ENCODE data around the gene FAM174A. TPM values are rescaled to one million over a fixed set of nuclear protein-coding genes. Genes with fewer than 3 reads are reported as not detected.

Gene FAM174A
- polyA plus RNA-seq, 3 donors from 2014 or later = 7.7 to 15.7 (median 7.7) TPM

GRCh38 chr5:100546001-100546400 lies 10.8 kb downstream of the FAM174A start:
- Mint-ChIP-seq H3K4me1 (peaks cover 9 to 14% of the 10 kb centered on the region in 2 donors), H3K9me3 (no peaks in the 10 kb centered on the region), H3K4me3 (no peak overlapping the region), H3K27me3 (ENCODE audit: low read depth in 3 of 3) (peaks cover 0 to 2% (median 0%) of the 10 kb centered on the region in 3 donors), H3K27ac (no peak overlapping the region), H3K36me3 (no peaks in the 10 kb centered on the region)
- DNase-seq = no peak

- Mint-ChIP-seq H3K4me1 (peaks cover 15 to 16% of the 10 kb centered on the region in 2 donors), H3K27ac (peak overlapping the region in 5 of 6 donors; percentile 0 to 51 (median 18)), H3K36me3 (peaks cover 0 to 1% (median 0%) of the 10 kb centered on the region in 3 donors), H3K27me3 (ENCODE audit: low read depth in 3 of 3) (peaks cover 0 to under 1% (median 0%) of the 10 kb centered on the region in 3 donors), H3K4me3 (no peak overlapping the region), H3K9me3 (no peaks in the 10 kb centered on the region)
- DNase-seq = no peak
Observed at GRCh38 chr5:100550531-100551051, 15.4 kb downstream of the FAM174A start.

- Mint-ChIP-seq H3K9me3 (no peaks in the 10 kb centered on the region), H3K36me3 (peaks cover 0 to 4% (median 0%) of the 10 kb centered on the region in 3 donors), H3K4me3 (no peak overlapping the region), H3K4me1 (peaks cover 15 to 16% of the 10 kb centered on the region in 2 donors), H3K27me3 (ENCODE audit: low read depth in 3 of 3) (peaks cover 0 to 1% (median 0%) of the 10 kb centered on the region in 3 donors), H3K27ac (no peak overlapping the region)
- no peak for DNase-seq
Observed at GRCh38 chr5:100551183-100551582, 16.0 kb downstream of the FAM174A start.

- Mint-ChIP-seq H3K9me3 (peaks cover 0 to 3% (median 0%) of the 10 kb centered on the region in 6 donors), H3K27me3 (ENCODE audit: low read depth in 3 of 3) (peaks cover 0 to 1% (median 1%) of the 10 kb centered on the region in 3 donors), H3K27ac (no peak overlapping the region), H3K36me3 (peaks cover 0 to 4% (median 0%) of the 10 kb centered on the region in 3 donors), H3K4me1 (peaks cover 15 to 20% of the 10 kb centered on the region in 2 donors), H3K4me3 (no peak overlapping the region)
- DNase-seq = no peak
Observed at GRCh38 chr5:100553209-100553608, 18.0 kb downstream of the FAM174A start.

GRCh38 chr5:100560860-100561259 lies 25.7 kb downstream of the FAM174A start:
- H3K9me3 Mint-ChIP-seq = peaks cover 0 to 5% (median 0%) of the 10 kb centered on the region in 6 donors
- DNase-seq = no peak
- no peak overlapping the region for H3K27ac Mint-ChIP-seq
- H3K36me3 Mint-ChIP-seq = peaks cover 15 to 23% (median 22%) of the 10 kb centered on the region in 3 donors
- H3K4me3 Mint-ChIP-seq = no peak overlapping the region
- peaks cover 0 to 1% (median 0%) of the 10 kb centered on the region in 3 donors for H3K27me3 Mint-ChIP-seq (ENCODE audit: low read depth in 3 of 3)
- H3K4me1 Mint-ChIP-seq = peaks cover 6 to 9% of the 10 kb centered on the region in 2 donors

GRCh38 chr5:100562821-100563220 lies 27.6 kb downstream of the FAM174A start:
- H3K27me3 Mint-ChIP-seq (ENCODE audit: low read depth in 3 of 3) = no peaks in the 10 kb centered on the region
- H3K27ac Mint-ChIP-seq = no peak overlapping the region
- no peak for DNase-seq
- H3K4me1 Mint-ChIP-seq = peaks cover 4 to 9% of the 10 kb centered on the region in 2 donors
- peaks cover 15 to 26% (median 22%) of the 10 kb centered on the region in 3 donors for H3K36me3 Mint-ChIP-seq
- H3K4me3 Mint-ChIP-seq = no peak overlapping the region
- H3K9me3 Mint-ChIP-seq = peaks cover 0 to 5% (median 0%) of the 10 kb centered on the region in 6 donors

- no peak for DNase-seq
- no peaks in the 10 kb centered on the region for H3K27me3 Mint-ChIP-seq (ENCODE audit: low read depth in 3 of 3)
- peaks cover under 1 to 8% of the 10 kb centered on the region in 2 donors for H3K4me1 Mint-ChIP-seq
- H3K27ac Mint-ChIP-seq = peak overlapping the region in 2 of 6 donors; percentile 68
- peak overlapping the region in 1 of 5 donors; percentile 85 for H3K4me3 Mint-ChIP-seq
- H3K9me3 Mint-ChIP-seq = no peaks in the 10 kb centered on the region
- H3K36me3 Mint-ChIP-seq = peaks cover 15 to 26% (median 19%) of the 10 kb centered on the region in 3 donors
Observed at GRCh38 chr5:100566382-100567141, 31.4 kb downstream of the FAM174A start.

GRCh38 chr5:100574716-100575115 lies 39.5 kb downstream of the FAM174A start:
- Mint-ChIP-seq H3K27ac (no peak overlapping the region), H3K36me3 (peaks cover 0 to 7% (median 0%) of the 10 kb centered on the region in 3 donors), H3K4me1 (peaks cover 0 to 7% of the 10 kb centered on the region in 2 donors), H3K9me3 (no peaks in the 10 kb centered on the region), H3K4me3 (no peak overlapping the region), H3K27me3 (ENCODE audit: low read depth in 3 of 3) (no peaks in the 10 kb centered on the region)
- no peak for DNase-seq

- Mint-ChIP-seq H3K4me3 (no peak overlapping the region), H3K9me3 (no peaks in the 10 kb centered on the region), H3K36me3 (peaks cover 6 to 14% (median 8%) of the 10 kb centered on the region in 3 donors), H3K27me3 (ENCODE audit: low read depth in 3 of 3) (no peaks in the 10 kb centered on the region), H3K27ac (no peak overlapping the region), H3K4me1 (no peaks in the 10 kb centered on the region)
- no peak for DNase-seq
Observed at GRCh38 chr5:100575815-100576214, 40.6 kb downstream of the FAM174A start.

GRCh38 chr5:100576217-100576751 lies 41.1 kb downstream of the FAM174A start:
- no peaks in the 10 kb centered on the region for H3K4me1 Mint-ChIP-seq
- H3K9me3 Mint-ChIP-seq = no peaks in the 10 kb centered on the region
- H3K36me3 Mint-ChIP-seq = peaks cover 6 to 14% (median 8%) of the 10 kb centered on the region in 3 donors
- DNase-seq = no peak
- H3K27me3 Mint-ChIP-seq (ENCODE audit: low read depth in 3 of 3) = no peaks in the 10 kb centered on the region
- H3K4me3 Mint-ChIP-seq = no peak overlapping the region
- H3K27ac Mint-ChIP-seq = peak overlapping the region in 1 of 6 donors; percentile 30

GRCh38 chr5:100577506-100577905 lies 42.3 kb downstream of the FAM174A start:
- H3K4me1 Mint-ChIP-seq = no peaks in the 10 kb centered on the region
- peaks cover 6 to 14% (median 8%) of the 10 kb centered on the region in 3 donors for H3K36me3 Mint-ChIP-seq
- H3K27me3 Mint-ChIP-seq (ENCODE audit: low read depth in 3 of 3) = no peaks in the 10 kb centered on the region
- no peak overlapping the region for H3K4me3 Mint-ChIP-seq
- H3K27ac Mint-ChIP-seq = no peak overlapping the region
- no peak for DNase-seq
- no peaks in the 10 kb centered on the region for H3K9me3 Mint-ChIP-seq

- Mint-ChIP-seq H3K27me3 (ENCODE audit: low read depth in 3 of 3) (no peaks in the 10 kb centered on the region), H3K4me3 (no peak overlapping the region), H3K9me3 (no peaks in the 10 kb centered on the region), H3K36me3 (peaks cover 14 to 19% (median 14%) of the 10 kb centered on the region in 3 donors), H3K4me1 (peaks cover 0 to 10% of the 10 kb centered on the region in 2 donors), H3K27ac (no peak overlapping the region)
- no peak for DNase-seq
Observed at GRCh38 chr5:100584069-100584468, 48.9 kb downstream of the FAM174A start.

GRCh38 chr5:100584889-100585288 lies 49.7 kb downstream of the FAM174A start:
- H3K4me3 Mint-ChIP-seq = no peak overlapping the region
- peaks cover 0 to 10% of the 10 kb centered on the region in 2 donors for H3K4me1 Mint-ChIP-seq
- no peaks in the 10 kb centered on the region for H3K27me3 Mint-ChIP-seq (ENCODE audit: low read depth in 3 of 3)
- H3K36me3 Mint-ChIP-seq = peaks cover 14 to 19% (median 17%) of the 10 kb centered on the region in 3 donors
- H3K27ac Mint-ChIP-seq = no peak overlapping the region
- H3K9me3 Mint-ChIP-seq = no peaks in the 10 kb centered on the region
- no peak for DNase-seq

GRCh38 chr5:100590867-100591266 lies 55.7 kb downstream of the FAM174A start:
- Mint-ChIP-seq H3K4me3 (no peak overlapping the region), H3K27ac (no peak overlapping the region), H3K27me3 (ENCODE audit: low read depth in 3 of 3) (no peaks in the 10 kb centered on the region), H3K36me3 (peaks cover 8 to 15% (median 9%) of the 10 kb centered on the region in 3 donors), H3K9me3 (no peaks in the 10 kb centered on the region), H3K4me1 (no peaks in the 10 kb centered on the region)
- DNase-seq = no peak
